Suprapubic skin (tissue), 4 donors: ENCODE data around the gene ZSCAN31. TPM values are rescaled to one million over a fixed set of nuclear protein-coding genes. Genes with fewer than 3 reads are reported as not detected.

Source experiments
- DNase-seq, 2 donors: peaks; one replicate each; pipeline ENCODE4 v3.0.0-alpha.2; 2019; ENCODE audit warnings: low spot score in 2 of 2
- H3K27ac ChIP-seq: fragments of 200-600 bp; sonication (generic); one replicate; pipeline ENCODE4 v1.5.1; 2019
- H3K27me3 ChIP-seq: fragments of 200-600 bp; sonication (generic); one replicate; pipeline ENCODE4 v1.5.1; 2019
- H3K36me3 ChIP-seq: fragments of 200-600 bp; sonication (generic); one replicate; pipeline ENCODE4 v1.5.1; 2019
- H3K4me1 ChIP-seq: fragments of 200-600 bp; sonication (generic); one replicate; pipeline ENCODE4 v1.5.1; 2019
- H3K4me3 ChIP-seq: fragments of 200-600 bp; sonication (generic); one replicate; pipeline ENCODE4 v1.5.1; 2019; ENCODE audit warnings: mild to moderate bottlenecking
- H3K9me3 ChIP-seq: fragments of 200-600 bp; sonication (generic); one replicate; pipeline ENCODE4 v1.5.1; 2019
- EP300 ChIP-seq: sonication (generic); formaldehyde crosslinking; IDR thresholded peaks from one replicate; pipeline ENCODE4 v1.6.1; 2017; ENCODE audit warnings: antibody characterized with exemption
- POLR2A ChIP-seq, 2 donors: fragments of 450-650 bp; IDR thresholded peaks; one replicate each; pipeline ENCODE4 v1.6.1; 2017; ENCODE audit warnings: antibody characterized with exemption in 2 of 2, mild to moderate bottlenecking in 2 of 2, moderate library complexity in 2 of 2
- POLR2AphosphoS5 ChIP-seq, 3 donors: sonication (generic); formaldehyde crosslinking; IDR thresholded peaks; one replicate each; pipeline ENCODE4 v1.6.1; 2017; ENCODE audit warnings: antibody characterized with exemption in 3 of 3
- WGBS: methylation state at CpG from one replicate; pipeline ENCODE4 v1.1.5; 2018; 5-methylcytosine and 5-hydroxymethylcytosine counted together
- total RNA-seq, 4 donors: library from RNA; depleted of rRNA; stranded (reverse); fragments of >200 nt; gene quantifications; one replicate each; pipeline ENCODE4 v1.1.0, GENCODE V29; 2016
- TF ChIP-seq, protein P1 (sequence below), 2 donors: fragments of 200-600 bp in 1 of 2; fragments of 450-650 bp in 1 of 2; sonication (generic) in 1 of 2; IDR thresholded peaks; one replicate each; pipeline ENCODE4 v1.5.1; 2016 to 2019; ENCODE audit warnings: antibody characterized with exemption in 2 of 2, mild to moderate bottlenecking in 1 of 2, moderate library complexity in 1 of 2

Gene ZSCAN31
- total RNA-seq, 4 donors from 2014 or later = 2.8 to 11.3 (median 10.7) TPM

GRCh38 chr6:28353356-28353755 is 17.4 kb upstream of the ZSCAN31 start:
- 73% methylated on average over 3 of the region's 3 CpGs for WGBS
- no peaks in the 10 kb centered on the region for H3K36me3 ChIP-seq
- TF ChIP-seq EP300 (no peak), POLR2AphosphoS5 (IDR thresholded peaks at IDR 0.05) (no peak), POLR2A (IDR thresholded peaks at IDR 0.05) (no peak)
- TF ChIP-seq, protein P1, sequence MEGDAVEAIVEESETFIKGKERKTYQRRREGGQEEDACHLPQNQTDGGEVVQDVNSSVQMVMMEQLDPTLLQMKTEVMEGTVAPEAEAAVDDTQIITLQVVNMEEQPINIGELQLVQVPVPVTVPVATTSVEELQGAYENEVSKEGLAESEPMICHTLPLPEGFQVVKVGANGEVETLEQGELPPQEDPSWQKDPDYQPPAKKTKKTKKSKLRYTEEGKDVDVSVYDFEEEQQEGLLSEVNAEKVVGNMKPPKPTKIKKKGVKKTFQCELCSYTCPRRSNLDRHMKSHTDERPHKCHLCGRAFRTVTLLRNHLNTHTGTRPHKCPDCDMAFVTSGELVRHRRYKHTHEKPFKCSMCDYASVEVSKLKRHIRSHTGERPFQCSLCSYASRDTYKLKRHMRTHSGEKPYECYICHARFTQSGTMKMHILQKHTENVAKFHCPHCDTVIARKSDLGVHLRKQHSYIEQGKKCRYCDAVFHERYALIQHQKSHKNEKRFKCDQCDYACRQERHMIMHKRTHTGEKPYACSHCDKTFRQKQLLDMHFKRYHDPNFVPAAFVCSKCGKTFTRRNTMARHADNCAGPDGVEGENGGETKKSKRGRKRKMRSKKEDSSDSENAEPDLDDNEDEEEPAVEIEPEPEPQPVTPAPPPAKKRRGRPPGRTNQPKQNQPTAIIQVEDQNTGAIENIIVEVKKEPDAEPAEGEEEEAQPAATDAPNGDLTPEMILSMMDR (IDR thresholded peaks at IDR 0.05) = no peak
- peak overlapping the region; percentile 83 for H3K27ac ChIP-seq
- no peaks in the 10 kb centered on the region for H3K27me3 ChIP-seq
- peaks cover 45% of the 10 kb centered on the region for H3K4me1 ChIP-seq
- H3K9me3 ChIP-seq = no peaks in the 10 kb centered on the region
- H3K4me3 ChIP-seq = peak overlapping the region; percentile 21
- DNase-seq = no peak

DNA sequence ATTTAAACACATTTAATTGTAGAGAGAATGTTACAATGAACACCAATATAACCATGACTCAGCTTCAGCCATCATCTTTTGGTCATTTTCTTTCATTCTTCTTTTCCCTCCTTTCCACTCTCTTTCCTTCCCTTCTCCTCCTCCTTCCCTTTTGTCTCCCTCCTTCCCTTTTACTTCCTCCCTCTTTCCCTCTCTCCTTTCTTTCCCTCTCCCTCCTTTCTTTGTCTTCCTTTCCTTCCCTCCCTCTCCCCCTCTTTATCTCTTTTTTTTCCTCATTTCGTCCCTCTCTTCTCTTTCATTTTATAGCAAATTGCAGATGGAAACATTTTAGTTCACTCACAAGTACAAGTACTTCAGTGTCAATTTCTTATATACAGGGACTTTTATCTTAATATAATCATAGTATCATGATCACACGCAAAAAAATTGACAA is 15.6 kb upstream of the ZSCAN31 start:
- no peaks in the 10 kb centered on the region for H3K9me3 ChIP-seq
- TF ChIP-seq POLR2A (IDR thresholded peaks at IDR 0.05) (no peak), EP300 (no peak), POLR2AphosphoS5 (IDR thresholded peaks at IDR 0.05) (no peak)
- TF ChIP-seq, protein P1 (IDR thresholded peaks at IDR 0.05) = no peak
- no peak overlapping the region for H3K27ac ChIP-seq
- peaks cover 45% of the 10 kb centered on the region for H3K4me1 ChIP-seq
- peaks cover under 1% of the 10 kb centered on the region for H3K27me3 ChIP-seq
- 67% methylated on average over 2 of the region's 2 CpGs for WGBS
- no peak for DNase-seq
- peak overlapping the region; percentile 58 for H3K4me3 ChIP-seq
- H3K36me3 ChIP-seq = no peaks in the 10 kb centered on the region

GRCh38 chr6:28351087-28351486 is 15.1 kb upstream of the ZSCAN31 start:
- Histone ChIP-seq H3K27ac (no peak overlapping the region), H3K4me1 (peaks cover 42% of the 10 kb centered on the region), H3K4me3 (peak overlapping the region; percentile 58), H3K27me3 (peaks cover 4% of the 10 kb centered on the region), H3K36me3 (no peaks in the 10 kb centered on the region), H3K9me3 (no peaks in the 10 kb centered on the region)
- 74% methylated on average over 2 of the region's 2 CpGs for WGBS
- no peak for DNase-seq
- TF ChIP-seq EP300 (no peak), POLR2AphosphoS5 (IDR thresholded peaks at IDR 0.05) (no peak), POLR2A (IDR thresholded peaks at IDR 0.05) (no peak)
- TF ChIP-seq, protein P1 (IDR thresholded peaks at IDR 0.05) = no peak

DNA sequence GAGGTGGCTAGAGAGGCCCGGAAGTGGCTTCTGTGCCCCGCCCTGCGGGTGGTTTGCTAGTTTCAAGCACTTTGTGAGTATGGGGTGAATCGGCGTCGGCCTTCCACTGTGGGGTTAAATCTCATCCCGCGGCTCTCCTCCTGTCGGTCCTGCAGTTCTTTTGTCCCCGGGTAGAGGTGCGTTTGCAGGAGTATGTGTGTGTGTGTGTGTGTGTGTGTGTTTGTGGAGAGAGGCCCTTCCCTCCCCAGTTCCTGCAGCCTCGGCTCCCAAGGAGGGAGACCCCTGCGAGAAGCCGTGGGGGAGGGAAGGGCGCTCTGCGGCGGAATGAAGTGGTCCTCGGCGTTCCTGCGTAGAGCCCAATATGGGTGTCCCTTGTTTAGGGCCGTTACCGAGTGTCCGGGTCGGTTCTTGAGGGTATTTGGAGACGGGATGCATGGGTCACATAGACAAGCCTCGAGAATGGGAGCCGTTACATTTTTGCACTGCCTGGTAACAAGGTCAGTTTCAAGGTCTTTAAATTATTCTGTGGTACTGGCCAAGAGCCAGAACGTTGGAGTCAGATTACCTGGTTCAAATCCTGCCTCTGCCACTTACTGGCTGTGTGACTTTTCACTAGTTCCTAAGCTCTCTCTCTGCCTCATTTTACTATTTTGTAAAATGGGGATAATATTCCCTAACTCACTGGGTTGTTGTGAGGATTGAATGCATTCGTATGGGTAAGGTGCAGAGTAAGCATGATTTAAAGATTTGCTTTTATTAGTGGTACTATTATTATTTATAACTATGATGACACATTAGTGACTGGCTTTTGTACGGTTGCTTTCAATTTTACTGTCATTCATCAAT is 14.2 kb upstream of the ZSCAN31 start, which contains the start of gene ZKSCAN3:
Gene ZKSCAN3, plus strand, starts transcription at position 56 of the 846 bp plus-strand sequence. CDS start 9,640 bp downstream, outside the sequence.
- no peaks in the 10 kb centered on the region for H3K9me3 ChIP-seq
- H3K27me3 ChIP-seq = peaks cover 4% of the 10 kb centered on the region
- H3K4me3 ChIP-seq = peak within 1 kb of the TSS; percentile 58
- TF ChIP-seq, protein P1 (IDR thresholded peaks at IDR 0.05) = no peak
- TF ChIP-seq POLR2A (IDR thresholded peaks at IDR 0.05) (no peak), EP300 (no peak), POLR2AphosphoS5 (IDR thresholded peaks at IDR 0.05) (no peak)
- WGBS = 1% methylated on average over 29 of the region's 30 CpGs
- H3K27ac ChIP-seq = peak within 1 kb of the TSS; percentile 64
- DNase-seq = peak; percentile 89 to 92
- peaks cover 33% of the 10 kb centered on the region for H3K4me1 ChIP-seq
- no peaks in the 10 kb centered on the region for H3K36me3 ChIP-seq

DNA sequence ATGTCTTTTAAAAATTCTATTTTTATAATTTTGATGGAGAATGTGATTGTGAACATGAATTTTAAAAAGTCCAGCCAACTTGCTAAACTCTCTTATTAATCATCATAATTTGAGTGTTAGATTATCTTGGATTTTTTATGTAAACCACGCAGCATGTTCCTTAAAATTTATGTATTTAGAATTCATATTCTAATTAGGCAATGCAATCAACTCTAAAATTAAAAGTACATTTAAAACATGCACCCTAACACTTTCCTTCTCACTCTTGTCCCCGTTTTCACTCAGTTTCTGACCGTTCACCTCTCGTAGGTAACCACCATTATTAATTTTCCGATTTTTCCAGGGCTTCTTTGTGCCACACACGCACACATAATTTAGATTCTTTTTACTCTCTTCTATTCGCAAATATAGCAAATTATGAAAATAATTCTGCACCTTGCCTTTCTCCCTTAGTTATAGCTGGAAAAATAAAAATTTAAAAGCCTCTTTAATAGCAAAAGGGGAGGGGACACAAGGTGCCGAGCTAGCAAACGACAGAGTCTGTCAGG is 13.5 kb upstream of the ZSCAN31 start:
- Histone ChIP-seq H3K4me1 (peaks cover 27% of the 10 kb centered on the region), H3K27me3 (peaks cover 7% of the 10 kb centered on the region)
- TF ChIP-seq, protein P1 (IDR thresholded peaks at IDR 0.05) = no peak
- no peak for TF ChIP-seq POLR2A (IDR thresholded peaks at IDR 0.05)
- no peak for TF ChIP-seq POLR2AphosphoS5 (IDR thresholded peaks at IDR 0.05)
- no peak for TF ChIP-seq EP300

More for the DNA sequence above, 13.5 kb upstream of the ZSCAN31 start:
- no peak for DNase-seq
- WGBS = 1% methylated on average over 9 of the region's 9 CpGs
- H3K4me3 ChIP-seq = peak overlapping the region; percentile 58
- H3K27ac ChIP-seq = peak overlapping the region; percentile 64
- no peaks in the 10 kb centered on the region for H3K9me3 ChIP-seq
- no peaks in the 10 kb centered on the region for H3K36me3 ChIP-seq
